GM23248 (cell line): ENCODE data around the gene DOK1. TPM values are rescaled to one million over a fixed set of nuclear protein-coding genes. Genes with fewer than 3 reads are reported as not detected.

ENCODE experiments used
- DNase-seq: peaks from one replicate; pipeline ENCODE4 v3.0.0-alpha.2; 2015
- H2AFZ ChIP-seq: fragments of 200-600 bp; sonication (generic); 2 replicates; pipeline ENCODE4 v1.6.1; 2016; ENCODE audit warnings: antibody characterized with exemption
- H3F3A ChIP-seq: fragments of 200-600 bp; sonication (generic); 2 replicates; pipeline ENCODE4 v1.6.1; 2016; ENCODE audit warnings: mild to moderate bottlenecking, antibody characterized with exemption, mixed run types; ENCODE audit not compliant: insufficient read depth
- H3K27ac ChIP-seq: fragments of 200-600 bp; sonication (generic); 2 replicates; pipeline ENCODE4 v1.5.1; 2016; ENCODE audit warnings: mild to moderate bottlenecking
- H3K27me3 ChIP-seq: fragments of 200-600 bp; sonication (generic); replicated peaks from 2 replicates; pipeline ENCODE4 v1.6.1; 2016; ENCODE audit warnings: mild to moderate bottlenecking; ENCODE audit not compliant: insufficient read depth
- H3K36me3 ChIP-seq: fragments of 200-600 bp; sonication (generic); 2 replicates; pipeline ENCODE4 v1.6.1; 2016; ENCODE audit warnings: low read depth, mild to moderate bottlenecking
- H3K4me1 ChIP-seq: fragments of 200-600 bp; sonication (generic); 2 replicates; pipeline ENCODE4 v1.6.1; 2016; ENCODE audit warnings: mild to moderate bottlenecking; ENCODE audit not compliant: insufficient read depth
- H3K4me2 ChIP-seq: fragments of 200-600 bp; sonication (generic); one replicate; pipeline ENCODE4 v1.6.1; 2016; ENCODE audit warnings: mild to moderate bottlenecking; ENCODE audit not compliant: unreplicated experiment
- H3K4me3 ChIP-seq: fragments of 200-600 bp; sonication (generic); 2 replicates; pipeline ENCODE4 v1.5.1; 2016; ENCODE audit warnings: mild to moderate bottlenecking
- H3K79me2 ChIP-seq: fragments of 200-600 bp; sonication (generic); 2 replicates; pipeline ENCODE4 v1.6.1; 2016; ENCODE audit warnings: mild to moderate bottlenecking; ENCODE audit not compliant: insufficient read depth
- H3K9ac ChIP-seq: fragments of 200-600 bp; sonication (generic); 2 replicates; pipeline ENCODE4 v1.6.1; 2016; ENCODE audit warnings: mild to moderate bottlenecking
- H3K9me2 ChIP-seq: fragments of 200-600 bp; sonication (generic); 2 replicates; pipeline ENCODE4 v1.6.1; 2016; ENCODE audit warnings: mixed run types, mild to moderate bottlenecking, moderate library complexity; ENCODE audit not compliant: insufficient read depth
- H3K9me3 ChIP-seq: fragments of 200-600 bp; sonication (generic); one replicate; pipeline ENCODE4 v1.6.1; 2017; ENCODE audit warnings: low read depth
- H4K20me1 ChIP-seq: fragments of 200-600 bp; sonication (generic); 2 replicates; pipeline ENCODE4 v1.6.0; 2016; ENCODE audit not compliant: insufficient read depth
- EZH2 ChIP-seq: fragments of 200-600 bp; sonication (generic); IDR thresholded peaks from 2 replicates; pipeline ENCODE4 v1.6.1; 2018; ENCODE audit warnings: antibody characterized with exemption, mild to moderate bottlenecking; ENCODE audit not compliant: insufficient read depth, poor library complexity, severe bottlenecking
- EZH2phosphoT487 ChIP-seq: fragments of 200-600 bp; sonication (generic); IDR thresholded peaks from 2 replicates; pipeline ENCODE4 v1.6.1; 2018; ENCODE audit warnings: antibody characterized with exemption, moderate library complexity, mild to moderate bottlenecking, low read depth; ENCODE audit not compliant: insufficient read depth
- WGBS, 2 experiments: methylation state at CpG; one replicate each; pipeline ENCODE4 v1.1.6; 2015 to 2017; ENCODE audit warnings: low lambda C conversion rate in 2 of 2, low coverage in 1 of 2; ENCODE audit errors: missing lambda C conversion rate in 2 of 2; 5-methylcytosine and 5-hydroxymethylcytosine counted together
- in situ Hi-C: fragments of 300-500 bp; cut with MboI; formaldehyde crosslinking; loops from 2 replicates; pipeline ENCODE4 v1.15.0; 2020
- polyA plus RNA-seq: library from polyadenylated mRNA; unstranded; fragments of >200 nt; fragmentation: Nextera tagmentation; extraction: Ambion mirVana; gene quantifications from 2 replicates; pipeline ENCODE4 v1.2.1, GENCODE V29; 2016
- total RNA-seq: library from RNA; depleted of rRNA; stranded (reverse); fragments of >200 nt; shearing (Covaris generic); gene quantifications from 2 replicates; pipeline ENCODE4 v1.2.3, GENCODE V29; 2014

Gene DOK1
- total and polyA plus RNA-seq, 2 experiments from 2014 or later, result 32.2 to 32.6 TPM

- H4K20me1 ChIP-seq, result no peaks in the 10 kb centered on the region
- H3K9me2 ChIP-seq, result no peaks in the 10 kb centered on the region
- H3K4me1 ChIP-seq, result peaks cover 36% of the 10 kb centered on the region
- peak; percentile 19 for DNase-seq
- WGBS, 2 experiments, result 77 to 83% methylated on average over 7 of the region's 7 CpGs
- TF ChIP-seq EZH2 (no peak), EZH2phosphoT487 (no peak)
- H3K4me3 ChIP-seq, result no peak overlapping the region
- no peaks in the 10 kb centered on the region for H3K9me3 ChIP-seq
- H3K9ac ChIP-seq, result no peak overlapping the region
- in situ Hi-C loops, result no loop called here
- no peak overlapping the region for H3K27ac ChIP-seq
- no peaks in the 10 kb centered on the region for H3K79me2 ChIP-seq
- H3K36me3 ChIP-seq, result no peaks in the 10 kb centered on the region
- H2AFZ ChIP-seq, result no peak overlapping the region
- no peaks in the 10 kb centered on the region for H3K27me3 ChIP-seq
- H3F3A ChIP-seq, result peaks cover 31% of the 10 kb centered on the region
- H3K4me2 ChIP-seq, result no peak overlapping the region
These were observed 7.7 kb downstream of the DOK1 start for GRCh38 chr2:74562126-74562775.

- peak; percentile 68 for DNase-seq
- Histone ChIP-seq H3K4me2 (peak overlapping the region; percentile 9), H3K9me2 (no peaks in the 10 kb centered on the region), H3K79me2 (no peaks in the 10 kb centered on the region), H3K9me3 (no peaks in the 10 kb centered on the region), H3K27ac (peak overlapping the region; percentile 49), H3K4me1 (peaks cover 54% of the 10 kb centered on the region), H3F3A (peaks cover 49% of the 10 kb centered on the region), H3K27me3 (no peaks in the 10 kb centered on the region), H3K4me3 (no peak overlapping the region), H4K20me1 (no peaks in the 10 kb centered on the region), H3K36me3 (no peaks in the 10 kb centered on the region), H3K9ac (no peak overlapping the region), H2AFZ (no peak overlapping the region)
- WGBS, 2 experiments, result 37 to 46% methylated on average over 5 of the region's 5 CpGs
- in situ Hi-C loops, result no loop called here
- no peak for TF ChIP-seq EZH2phosphoT487
- no peak for TF ChIP-seq EZH2
These were observed 9.7 kb downstream of the DOK1 start for GRCh38 chr2:74564222-74564621.

DNA sequence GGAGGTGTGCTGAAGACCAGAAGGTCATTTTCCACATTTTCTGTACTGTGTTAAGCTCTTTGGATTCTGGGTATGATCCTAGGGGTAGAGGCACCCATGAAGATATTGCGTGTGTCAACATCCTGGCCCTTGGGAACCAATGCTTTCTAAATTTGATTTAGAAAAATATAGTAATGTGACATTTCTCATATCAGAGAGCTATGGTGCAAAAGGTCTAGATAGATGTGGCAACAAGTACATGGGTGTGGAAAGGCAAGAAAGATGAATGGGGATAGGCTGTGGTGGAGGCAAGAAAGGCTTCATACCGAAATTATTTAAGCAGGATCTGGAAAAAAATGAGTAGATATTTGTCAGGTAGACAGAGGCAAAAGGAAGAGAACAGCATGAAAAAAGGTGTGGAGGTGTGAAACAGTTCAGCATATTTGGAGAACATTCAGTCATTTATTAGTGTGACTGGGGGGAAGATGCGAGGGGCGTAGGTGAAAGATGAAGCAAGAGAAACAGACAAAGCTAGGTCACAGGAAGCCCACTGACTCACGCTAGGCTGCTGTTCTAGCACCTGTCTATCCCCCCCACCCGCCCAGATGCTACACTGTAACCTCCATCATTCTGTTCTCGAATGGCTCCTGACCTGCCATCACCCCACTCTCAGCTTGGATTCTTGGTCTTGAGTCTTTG lies 11.7 kb downstream of the DOK1 start:
- Histone ChIP-seq H3K79me2 (no peaks in the 10 kb centered on the region), H3K27ac (peak overlapping the region; percentile 91), H4K20me1 (no peaks in the 10 kb centered on the region), H3K4me1 (peaks cover 66% of the 10 kb centered on the region), H3K4me3 (no peak overlapping the region), H2AFZ (no peak overlapping the region), H3K27me3 (no peaks in the 10 kb centered on the region), H3F3A (peaks cover 44% of the 10 kb centered on the region), H3K9me3 (no peaks in the 10 kb centered on the region), H3K36me3 (no peaks in the 10 kb centered on the region), H3K9me2 (no peaks in the 10 kb centered on the region), H3K9ac (no peak overlapping the region), H3K4me2 (no peak overlapping the region)
- in situ Hi-C loops, result no loop called here
- no peak for DNase-seq
- no peak for TF ChIP-seq EZH2phosphoT487
- TF ChIP-seq EZH2, result no peak
- 42 to 49% methylated on average over 7 of the region's 7 CpGs for WGBS, 2 experiments

GRCh38 chr2:74566754-74567085 lies 12.2 kb downstream of the DOK1 start:
- H3K79me2 ChIP-seq, result no peaks in the 10 kb centered on the region
- H3K9ac ChIP-seq, result no peak overlapping the region; the same call in 1 of the 2 replicates
- H3K4me2 ChIP-seq, result peak overlapping the region; percentile 69
- H3K9me3 ChIP-seq, result no peaks in the 10 kb centered on the region
- DNase-seq, result peak; percentile 93
- in situ Hi-C loops, result no loop called here
- no peak overlapping the region for H2AFZ ChIP-seq
- H3K36me3 ChIP-seq, result no peaks in the 10 kb centered on the region
- peaks cover 44% of the 10 kb centered on the region for H3F3A ChIP-seq
- H3K27me3 ChIP-seq, result no peaks in the 10 kb centered on the region
- peak overlapping the region; percentile 91 for H3K27ac ChIP-seq
- H4K20me1 ChIP-seq, result no peaks in the 10 kb centered on the region
- peaks cover 68% of the 10 kb centered on the region for H3K4me1 ChIP-seq
- TF ChIP-seq EZH2, result no peak
- TF ChIP-seq EZH2phosphoT487, result peak; percentile 81; the same call in 1 of the 2 replicates
- H3K4me3 ChIP-seq, result no peak overlapping the region
- H3K9me2 ChIP-seq, result no peaks in the 10 kb centered on the region
